Stimulated activated CD4-positive, alpha-beta T cell treated with anti-CD3 and anti-CD28 coated beads, Interleukin-4, amount 100 ng/mL, for 24 hours (primary cell): ENCODE measurements around the gene ACAP1.

ENCODE experiments used
- DNase-seq: peaks from one replicate; pipeline ENCODE4 v3.0.0-alpha.2; 2020

ACAP1 gene

DNA sequence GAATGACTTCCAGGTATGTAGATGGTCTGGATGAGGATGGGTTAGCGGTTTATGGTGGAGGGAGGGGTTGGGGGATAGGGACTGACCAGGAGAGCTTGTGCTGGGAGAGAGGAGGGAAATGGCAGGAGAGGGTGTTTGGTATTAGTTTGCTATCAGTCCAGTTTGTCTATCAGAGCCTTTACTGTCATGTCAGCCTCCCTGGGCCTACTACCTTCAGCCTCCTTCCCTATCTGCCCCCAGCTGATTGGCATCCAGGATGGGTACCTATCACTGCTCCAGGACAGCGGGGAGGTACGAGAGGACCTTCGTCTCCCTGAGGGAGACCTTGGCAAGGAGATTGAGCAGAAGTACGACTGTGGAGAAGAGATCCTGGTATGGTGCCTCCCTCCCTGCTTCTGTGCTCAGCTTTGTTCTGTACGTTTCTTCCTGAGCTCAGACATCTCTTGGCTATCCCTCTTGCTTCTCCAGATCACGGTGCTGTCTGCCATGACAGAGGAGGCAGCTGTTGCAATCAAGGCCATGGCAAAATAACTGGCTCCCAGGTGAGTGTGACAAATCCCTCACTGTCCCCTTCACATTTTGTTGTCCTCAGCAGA is 25.1 kb upstream of the ACAP1 start:
- DNase-seq: no peak

DNA sequence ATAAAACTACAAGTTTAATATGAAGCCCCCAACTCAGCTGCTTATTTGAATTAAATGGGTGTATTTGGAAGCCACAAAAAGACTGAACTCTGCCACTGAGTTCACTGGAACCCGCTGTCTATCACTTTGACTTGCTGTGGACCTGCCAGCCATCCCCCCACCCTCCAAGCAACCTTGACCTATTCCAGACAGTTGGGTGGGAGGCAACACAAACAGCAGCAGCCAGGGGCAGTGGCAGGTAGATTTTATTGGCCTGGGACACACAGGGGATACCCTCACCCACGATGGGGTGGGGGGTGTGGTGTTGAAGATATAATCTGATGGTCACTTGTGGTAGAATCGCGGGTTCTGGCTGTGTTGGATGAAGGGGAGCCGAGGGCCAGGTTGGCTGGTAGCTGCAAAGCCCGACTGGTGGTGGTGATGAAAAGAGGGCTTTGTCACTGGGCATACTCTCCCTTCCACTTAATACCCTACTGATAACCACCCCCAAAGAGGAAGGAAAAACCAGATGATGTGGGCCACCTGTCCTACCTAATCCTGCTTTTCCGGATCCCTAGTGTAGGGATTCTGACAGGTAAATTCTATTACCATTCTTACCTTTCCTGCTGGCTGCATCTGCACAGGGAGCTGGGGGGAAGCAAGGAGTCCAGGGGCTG is 23.8 kb upstream of the ACAP1 start:
- DNase-seq: no peak

DNA sequence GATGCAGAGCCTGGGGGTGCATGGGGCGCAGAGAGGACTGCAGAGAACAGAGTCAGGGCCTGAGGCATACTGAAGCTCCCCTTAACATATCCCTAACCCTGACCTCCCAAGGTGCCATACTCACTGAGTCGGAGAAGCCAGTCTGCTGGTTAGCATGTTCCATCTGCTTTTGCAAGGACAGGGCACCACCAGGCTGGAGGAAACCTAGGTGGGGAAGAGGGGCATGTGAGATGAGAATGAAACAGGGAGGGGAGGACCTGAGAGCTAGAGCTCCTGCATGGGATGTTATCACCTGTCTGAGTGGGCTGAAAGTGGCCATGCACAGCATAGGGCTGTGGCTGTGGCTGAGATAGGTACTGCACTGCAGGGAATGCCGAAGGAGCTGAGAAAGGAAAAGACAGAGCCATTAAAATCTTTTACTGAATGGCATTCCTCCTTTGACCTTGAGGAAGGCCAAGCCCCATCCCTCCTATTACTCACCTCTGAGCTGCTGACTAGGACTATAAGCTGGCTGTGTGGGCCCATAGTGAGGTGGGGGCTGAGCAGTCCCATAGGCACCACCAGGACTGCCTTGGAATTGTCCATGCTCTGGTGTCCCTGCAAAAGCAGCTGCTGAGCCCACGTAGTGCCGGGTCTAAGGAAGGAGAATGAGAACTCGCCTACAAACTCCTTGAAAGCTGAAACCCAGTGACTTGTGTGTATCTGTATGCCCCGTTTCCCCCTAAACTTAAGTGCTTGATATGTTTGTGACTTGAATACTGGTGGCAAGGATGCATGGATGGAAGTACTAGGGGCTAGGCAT is 23.0 kb upstream of the ACAP1 start:
- DNase-seq: peak; percentile 31

DNA sequence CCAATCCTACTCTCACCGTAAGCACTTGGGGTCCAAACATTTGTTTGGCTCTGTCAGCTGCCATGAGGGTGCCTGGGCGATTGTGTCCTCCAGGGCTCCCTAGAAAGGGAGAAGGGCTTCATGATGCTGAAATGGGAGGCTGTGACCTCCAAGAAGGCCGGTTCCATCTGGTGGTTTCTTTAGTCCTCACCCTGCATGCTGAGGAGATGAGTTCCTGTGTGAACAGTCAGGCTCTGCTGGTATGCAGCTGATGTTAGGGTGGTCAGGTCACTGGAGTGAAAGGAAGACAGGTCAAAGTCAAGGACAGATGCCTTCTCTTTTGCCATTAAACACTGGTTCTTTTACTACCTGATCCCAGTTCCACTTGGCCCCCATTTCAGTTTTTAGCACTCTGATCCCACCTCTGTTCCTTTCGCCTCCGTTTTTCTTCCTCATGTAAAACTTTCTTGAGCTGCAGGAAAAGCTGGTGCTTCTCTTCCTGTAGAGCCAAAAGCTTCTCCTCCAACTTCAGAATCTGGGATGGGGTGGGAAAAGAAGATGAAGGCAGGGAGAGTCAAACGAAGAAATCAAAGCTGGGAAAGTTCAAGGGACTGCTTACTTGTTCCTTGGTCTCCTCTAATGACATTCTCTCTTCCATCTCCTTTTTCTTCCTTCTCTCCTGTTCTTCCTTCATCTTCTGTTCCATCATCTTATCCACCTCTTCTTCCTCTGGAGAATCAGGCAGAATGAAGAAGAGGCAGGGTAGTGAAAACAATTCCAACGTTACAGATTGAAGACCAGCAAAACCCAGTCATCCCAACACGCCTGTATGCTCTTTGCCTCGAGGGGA is 22.2 kb upstream of the ACAP1 start:
- DNase-seq: no peak

DNA sequence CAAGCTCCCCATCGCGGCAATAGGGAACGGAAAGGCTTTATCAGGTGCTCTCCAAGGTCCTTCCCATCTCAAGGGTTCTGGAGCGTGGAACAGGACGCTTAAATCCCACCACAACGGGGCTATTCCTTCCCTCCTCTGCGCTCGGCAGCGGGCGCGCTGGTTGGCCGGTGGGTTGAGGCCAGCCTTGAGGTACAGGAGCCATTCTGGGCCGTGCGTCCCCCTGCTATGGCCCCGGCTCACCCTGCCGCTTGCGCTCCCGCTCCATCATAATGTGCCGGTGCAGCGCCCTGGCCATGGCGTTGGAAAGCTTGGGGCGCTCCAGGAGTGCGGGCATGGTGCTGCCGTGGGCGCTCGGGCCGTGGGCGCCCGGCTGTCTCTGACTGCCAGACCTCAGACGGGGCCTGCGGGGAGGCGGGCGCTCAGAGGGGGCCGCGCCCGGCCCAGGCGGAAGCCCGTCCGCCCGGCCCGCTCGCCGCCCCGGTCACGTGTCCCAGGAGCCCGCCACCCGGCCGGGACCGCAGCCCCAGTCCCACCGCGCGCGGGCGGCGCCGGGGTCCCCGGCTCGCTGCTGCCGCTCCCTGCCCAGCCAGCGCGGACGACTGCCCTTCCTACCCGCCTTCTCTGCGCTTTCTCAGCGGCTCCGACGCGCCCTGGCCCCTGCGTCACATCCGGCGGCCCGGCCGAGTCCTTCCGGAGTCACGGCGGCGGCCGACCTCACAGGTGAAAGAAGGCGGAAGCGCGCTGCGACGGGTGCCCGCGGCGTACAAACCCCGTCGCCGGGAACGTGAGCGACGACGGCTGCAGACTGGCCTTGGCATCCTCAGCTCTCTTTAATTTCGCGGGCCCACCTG is 21.4 kb upstream of the ACAP1 start, which contains the start of gene GPS2:
GPS2 (minus strand) TSS at position 642 of the 851 bp plus-strand sequence; CDS start at position 334, 308 bp downstream.
- DNase-seq: peak; percentile 93

DNA sequence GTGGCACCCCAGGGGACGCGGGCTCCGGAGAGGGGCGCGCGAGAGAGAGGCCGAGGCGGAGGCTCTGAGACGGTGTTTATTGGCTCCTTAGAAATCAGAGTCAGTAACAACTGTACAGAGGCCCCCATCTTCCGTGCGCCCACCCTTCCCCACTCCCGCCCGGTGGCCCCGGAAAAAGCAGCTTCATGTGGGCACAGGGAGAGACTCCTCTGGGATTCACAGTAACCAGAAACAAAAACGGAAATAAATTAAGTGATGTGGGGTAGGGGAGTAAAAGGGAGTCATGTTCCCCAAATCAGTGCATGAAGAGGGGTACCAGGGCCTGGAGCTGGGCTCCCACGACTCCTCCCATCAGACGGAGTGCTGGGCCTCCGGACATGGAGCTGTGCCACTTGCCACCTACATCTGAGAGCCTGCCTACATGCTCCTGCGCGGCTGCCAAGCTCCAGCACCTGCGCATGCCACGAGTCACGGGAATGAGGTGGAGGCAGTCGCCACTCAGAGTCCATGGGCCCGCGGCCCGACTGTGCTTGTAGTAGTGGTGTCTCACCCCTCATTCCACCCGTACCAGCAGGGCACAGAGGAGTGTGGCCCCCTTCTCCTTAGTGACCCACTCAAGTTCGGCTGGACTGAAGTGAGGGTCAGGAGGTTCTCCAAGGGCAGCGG is 20.6 kb upstream of the ACAP1 start:
- no peak for DNase-seq

DNA sequence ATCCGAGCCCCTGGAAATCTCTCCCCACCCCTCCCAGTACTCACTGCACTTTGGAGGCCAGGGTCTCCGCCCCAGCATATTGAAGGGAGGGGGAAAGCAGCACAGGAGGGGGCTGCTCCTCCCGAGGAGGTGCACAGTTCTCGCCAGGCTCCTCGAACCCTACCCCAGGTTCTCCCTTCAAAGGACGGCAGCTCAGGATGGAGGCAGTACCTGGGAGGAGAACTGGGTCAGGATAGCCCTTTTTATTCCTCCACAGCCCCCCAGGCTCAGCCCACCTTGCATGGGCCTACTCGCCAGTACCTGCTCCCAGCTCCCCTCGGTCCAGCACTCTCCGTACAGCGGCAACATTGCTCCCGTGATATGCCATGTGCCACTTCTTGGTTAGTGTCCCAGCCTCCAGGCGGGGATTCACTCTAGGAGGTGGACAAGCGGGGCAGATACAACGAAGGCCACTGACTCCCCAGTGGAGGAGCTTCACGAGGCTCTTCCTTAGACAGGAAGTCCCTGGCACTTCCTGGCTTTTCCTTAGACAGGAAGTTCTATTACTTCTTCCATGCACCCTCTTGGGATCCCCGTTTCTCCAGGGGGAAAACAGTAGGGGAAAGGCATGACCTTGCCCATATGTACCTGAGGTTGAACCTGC is 19.0 kb upstream of the ACAP1 start:
- no peak for DNase-seq

DNA sequence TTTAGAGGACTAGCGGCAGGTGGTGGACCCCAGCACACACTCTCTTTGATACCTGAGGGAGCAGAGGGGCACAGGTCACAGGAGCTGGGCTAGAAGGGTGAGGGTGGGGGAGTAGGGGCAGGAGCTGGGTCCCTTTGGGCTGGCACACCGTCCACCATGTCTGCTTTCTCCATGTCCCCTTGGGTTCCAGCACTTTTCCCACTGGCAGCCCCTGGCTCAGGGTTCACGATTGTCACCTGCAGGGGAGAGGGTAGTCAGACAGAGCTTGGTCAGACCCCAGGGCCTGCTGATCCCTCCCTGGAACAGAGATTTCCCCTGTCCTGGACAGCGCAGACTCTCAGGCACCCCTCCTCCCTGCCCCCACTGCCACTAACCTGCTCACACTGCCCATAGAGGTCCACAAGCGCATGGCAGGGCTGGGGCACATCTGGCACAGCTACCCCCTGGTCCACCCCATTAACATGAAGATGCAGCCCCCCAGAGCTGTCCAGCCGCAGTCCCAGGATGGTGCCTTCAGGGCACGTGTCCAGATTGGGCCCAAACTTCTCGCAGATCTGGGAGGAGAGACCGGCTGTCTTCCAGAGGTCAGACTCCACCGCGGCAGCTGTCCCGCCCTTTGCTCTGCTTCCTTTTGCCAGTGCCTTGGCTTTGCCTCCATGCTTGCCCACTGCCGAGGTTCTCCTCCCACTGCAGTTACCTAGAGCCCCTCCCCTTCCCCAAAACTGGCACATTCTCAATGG is 18.0 kb upstream of the ACAP1 start:
- DNase-seq: no peak

DNA sequence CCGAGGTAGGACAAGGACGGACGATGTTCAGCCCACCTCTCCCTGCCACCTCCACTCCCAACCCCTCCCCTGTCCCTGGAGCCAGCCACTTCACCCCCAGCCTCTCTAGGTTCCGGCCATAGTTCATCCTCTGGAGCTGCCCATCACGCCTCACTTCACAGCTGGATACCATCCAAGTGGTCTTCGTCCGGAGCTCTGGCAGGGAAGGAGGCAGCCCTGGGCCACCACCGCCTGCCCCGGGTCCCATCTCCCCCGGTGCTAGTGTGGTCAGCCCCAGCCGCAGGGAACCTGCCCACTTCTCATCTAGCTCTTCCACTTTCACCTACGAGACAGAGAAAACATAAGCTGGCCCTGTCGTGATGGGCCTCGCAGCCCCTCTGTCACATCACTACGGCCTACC is 14.9 kb upstream of the ACAP1 start:
- no peak for DNase-seq

DNA sequence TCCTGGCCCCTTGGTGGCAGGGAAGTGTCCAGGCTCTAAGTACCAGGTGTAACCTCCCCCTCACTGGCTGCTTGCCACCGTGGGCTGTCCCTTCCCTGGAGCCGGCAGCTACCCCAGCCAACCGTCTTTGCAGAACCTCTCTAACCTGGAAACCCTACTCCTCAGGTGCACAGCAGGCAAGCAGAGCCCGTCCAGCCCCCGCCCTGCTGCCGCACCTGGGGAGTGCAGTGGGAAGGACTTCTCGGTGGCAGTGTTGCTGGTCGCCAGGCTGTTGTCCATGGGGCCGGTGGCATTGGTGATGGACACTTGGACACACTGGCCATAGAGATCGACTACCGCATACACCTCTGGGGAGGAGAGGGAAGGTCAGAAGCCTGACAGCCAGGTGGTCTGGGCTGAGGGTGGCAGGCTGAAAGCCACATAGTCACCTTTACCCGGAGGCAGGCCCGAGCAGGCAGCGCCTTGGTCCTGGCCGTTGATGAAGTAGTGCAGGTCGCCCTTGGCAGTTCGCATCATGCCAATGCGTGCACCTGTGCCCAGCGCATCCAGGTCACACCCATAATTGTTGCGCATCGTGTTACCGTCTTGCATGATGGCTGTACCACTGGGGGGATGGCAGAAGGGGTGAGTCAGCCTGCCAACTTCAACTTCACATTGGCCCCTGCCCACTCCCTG is 13.7 kb upstream of the ACAP1 start:
- DNase-seq: no peak

DNA sequence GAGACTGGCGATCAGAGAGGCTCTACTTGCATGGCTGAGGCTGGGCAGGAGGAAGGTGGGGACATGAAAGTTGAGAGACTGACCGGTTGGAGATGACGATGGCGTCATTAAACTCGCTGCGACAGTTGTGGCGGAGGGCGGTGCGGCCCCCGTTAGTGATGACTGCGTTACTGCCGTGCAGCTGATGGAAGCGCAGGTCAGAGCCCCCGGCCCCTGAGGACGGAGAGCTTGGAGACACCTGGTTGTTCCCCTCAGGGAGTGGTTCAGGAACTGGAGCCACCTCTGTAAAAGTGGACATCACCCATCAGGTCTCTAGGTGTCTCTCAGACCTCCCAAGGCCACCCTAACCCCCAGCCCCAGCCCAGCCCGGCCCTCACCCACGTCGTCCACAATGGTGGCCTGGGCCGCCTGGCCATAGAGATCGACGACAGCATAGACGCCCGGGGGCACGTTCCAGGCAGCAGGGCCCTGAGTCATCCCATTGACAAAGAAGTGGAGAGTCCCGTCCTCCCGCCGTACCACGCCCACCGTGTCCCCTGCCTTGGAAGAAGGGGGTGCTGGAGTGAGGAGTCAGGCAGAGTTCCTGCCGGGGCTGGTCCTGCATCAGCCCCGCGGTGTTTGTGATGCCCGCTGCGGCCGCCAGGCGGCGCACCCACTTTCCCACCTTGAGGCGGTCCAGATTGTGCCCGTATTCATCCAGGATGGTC is 12.4 kb upstream of the ACAP1 start:
- DNase-seq: peak; percentile 66

DNA sequence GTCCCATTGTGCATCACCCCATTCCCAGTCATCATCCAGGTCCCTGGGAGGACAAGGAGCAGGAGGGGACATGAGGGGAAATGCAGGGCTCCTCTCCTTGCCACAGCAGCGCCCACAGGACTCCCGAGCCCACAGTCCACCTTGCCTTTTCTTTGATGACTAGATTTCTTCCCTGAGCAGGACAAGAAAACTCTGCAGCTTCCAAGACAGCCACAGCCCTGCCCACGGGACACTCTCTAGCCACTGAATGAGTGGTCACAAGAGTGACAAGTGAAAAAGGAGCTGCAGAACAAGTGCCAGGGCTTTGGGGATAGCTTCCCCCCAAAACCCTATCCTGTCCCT is 11.9 kb upstream of the ACAP1 start:
- DNase-seq: no peak

DNA sequence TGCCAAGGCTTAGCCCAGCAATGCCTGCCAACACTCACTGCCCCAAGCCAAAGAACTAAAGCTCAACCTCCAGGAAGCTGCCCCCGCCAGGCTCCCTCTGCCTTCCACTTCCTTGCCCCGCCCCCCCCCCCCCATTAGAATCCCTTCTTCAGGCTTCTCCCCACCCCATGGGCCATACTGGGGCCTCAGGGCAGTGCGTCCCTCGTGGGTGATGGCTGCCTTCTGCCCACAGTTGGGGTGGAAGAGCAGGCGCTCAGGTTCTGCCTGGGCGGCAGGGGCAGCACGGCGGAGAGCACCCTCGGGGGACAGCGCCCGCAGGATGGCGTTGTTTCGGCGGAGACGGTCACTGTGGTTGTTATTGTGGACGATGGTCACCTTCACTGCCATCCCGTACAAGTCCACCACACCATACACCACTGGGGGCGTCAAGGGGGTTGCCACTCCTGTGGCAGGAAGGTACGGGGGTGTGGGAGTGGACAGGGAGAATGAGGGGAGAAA is 11.2 kb upstream of the ACAP1 start:
- DNase-seq: no peak

DNA sequence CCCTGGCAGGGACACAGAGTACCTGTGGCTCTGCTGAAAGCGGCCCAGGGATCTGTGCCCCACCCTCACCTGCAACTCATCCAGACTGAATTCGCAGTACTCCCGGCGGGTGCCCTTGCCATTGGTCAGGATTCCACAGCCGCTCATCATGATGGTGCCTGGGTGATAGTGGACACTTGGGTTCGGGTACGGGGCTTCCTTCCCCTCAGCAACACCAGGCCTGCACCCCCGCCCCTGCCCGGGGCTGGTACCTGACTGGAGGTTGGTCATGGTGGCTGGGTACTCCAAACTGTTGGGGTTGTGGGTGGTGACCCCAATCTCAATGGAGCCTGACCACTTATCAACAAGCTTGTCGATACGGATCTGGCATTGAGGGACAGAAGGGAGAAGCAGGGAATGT is 10.1 kb upstream of the ACAP1 start:
- DNase-seq: no peak

DNA sequence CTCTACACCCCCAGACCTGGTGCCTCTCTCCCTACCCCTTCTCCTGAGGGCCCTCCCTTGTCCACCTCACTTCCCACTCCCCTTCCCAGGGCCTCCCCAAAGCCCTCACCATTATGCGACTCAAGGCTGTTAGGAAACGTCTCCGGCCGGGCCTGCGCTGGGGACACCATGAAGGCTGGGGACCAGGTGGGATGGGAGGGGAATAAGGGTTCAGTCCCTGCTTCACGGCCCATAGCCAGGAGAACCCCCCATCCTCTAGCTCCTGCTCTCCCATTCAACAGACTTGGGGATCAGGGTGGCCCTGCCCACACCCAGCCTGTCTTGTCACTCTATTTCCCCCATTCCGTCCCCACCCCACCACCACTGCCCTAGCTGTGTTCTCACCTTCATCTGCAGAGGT is 9.3 kb upstream of the ACAP1 start:
- no peak for DNase-seq

DNA sequence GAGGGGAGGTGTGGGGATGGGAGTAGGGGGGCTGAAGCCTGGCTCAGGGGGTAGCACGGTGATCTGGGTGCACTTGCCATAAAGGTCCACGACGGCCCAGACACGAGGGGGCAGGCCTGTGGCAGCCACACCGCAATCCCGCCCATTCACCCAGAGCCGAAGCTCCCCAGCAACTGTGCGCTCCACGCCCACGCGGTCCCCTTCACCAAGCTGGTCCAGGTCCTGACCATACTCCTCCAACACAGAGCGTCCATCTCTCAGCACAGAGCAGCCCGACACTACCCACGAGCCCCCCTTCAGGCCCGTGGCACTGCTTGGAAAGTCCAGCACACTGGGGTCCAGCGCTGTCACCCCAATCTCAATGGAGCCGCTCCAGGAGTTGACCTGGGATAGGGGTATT is 8.8 kb upstream of the ACAP1 start:
- no peak for DNase-seq

DNA sequence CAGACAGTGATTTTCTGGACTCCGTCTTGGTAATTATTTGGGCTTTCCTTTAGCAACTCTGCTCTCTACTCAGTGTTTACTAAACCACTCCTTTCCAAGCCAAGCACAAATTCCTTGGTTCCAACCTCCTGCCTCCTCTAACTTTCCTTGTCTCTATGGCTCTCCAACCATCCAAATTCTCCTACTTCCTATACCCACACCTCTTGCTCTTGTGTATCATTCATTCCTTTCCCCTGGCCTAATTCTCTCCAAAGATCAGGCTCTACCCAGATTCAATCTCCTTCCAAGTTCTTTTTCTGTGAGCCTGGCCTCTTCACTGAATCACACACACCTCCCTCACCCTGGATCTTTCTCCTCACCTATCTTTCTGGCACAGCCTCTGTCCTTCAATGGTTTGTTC is 8.3 kb upstream of the ACAP1 start:
- DNase-seq: no peak

DNA sequence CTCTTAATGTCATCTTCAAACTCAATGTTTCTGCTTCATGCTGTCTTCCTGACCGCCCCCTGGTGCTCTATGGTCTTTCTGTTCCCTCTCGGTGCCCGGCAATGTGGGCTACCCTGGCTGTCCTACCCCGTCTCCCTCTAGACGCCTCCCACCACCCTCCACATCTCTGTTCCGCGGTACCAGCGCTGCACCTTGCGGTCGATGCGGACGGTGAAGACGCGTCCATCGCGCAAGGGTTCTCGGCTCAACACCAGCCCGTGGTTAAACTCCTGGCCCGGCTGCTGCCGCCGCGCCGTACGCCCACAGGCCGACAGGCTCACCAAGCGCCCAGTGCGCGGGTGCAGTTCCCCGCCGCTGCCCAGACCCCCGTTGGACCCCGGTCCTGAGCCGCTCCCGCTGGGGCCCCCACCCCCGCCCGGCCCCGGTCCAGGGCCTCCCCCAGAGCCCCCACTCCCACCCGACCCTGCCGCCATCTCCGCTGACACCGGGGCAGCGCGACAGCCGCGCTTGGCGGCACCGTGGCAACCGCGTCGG is 7.4 kb upstream of the ACAP1 start, which contains the start of gene NEURL4:
NEURL4 (minus strand) TSS at position 496 of the 534 bp plus-strand sequence; CDS start at position 473, 23 bp downstream.
- DNase-seq: no peak
